Stomach (tissue), 9 donors: ENCODE data around the gene NHERF1. TPM values are rescaled to one million over a fixed set of nuclear protein-coding genes. Genes with fewer than 3 reads are reported as not detected.

ENCODE experiments used
- DNase-seq, 2 donors: peaks; one replicate each; pipeline versions ENCODE4 v3.0.0 to v3.0.0-alpha.2; 2013 to 2019
- H3K27ac ChIP-seq, 5 donors: fragments of 200-600 bp in 4 of 5; sonication (generic) in 4 of 5; one replicate each; pipeline ENCODE4 v1.5.1; 2013 to 2019; ENCODE audit warnings: mild to moderate bottlenecking in 1 of 5, moderate library complexity in 1 of 5
- H3K27me3 ChIP-seq, 3 donors: fragments of 200-600 bp; sonication (generic); one replicate each; pipeline ENCODE4 v1.5.1; 2017 to 2019; ENCODE audit warnings: mixed run types in 1 of 3
- H3K36me3 ChIP-seq, 4 donors: fragments of 200-600 bp; sonication (generic); 1 replicate in 3 of 4; 2 replicates in 1 of 4; pipeline ENCODE4 v1.5.1; 2016 to 2019
- H3K4me1 ChIP-seq, 4 donors: fragments of 200-600 bp; sonication (generic); one replicate each; pipeline ENCODE4 v1.5.1; 2016 to 2019
- H3K4me3 ChIP-seq, 4 donors: fragments of 200-600 bp; sonication (generic) in 3 of 4; one replicate each; pipeline ENCODE4 v1.5.1; 2016 to 2019; ENCODE audit warnings: mild to moderate bottlenecking in 1 of 4
- H3K9me3 ChIP-seq, 4 donors: fragments of 200-600 bp; sonication (generic); one replicate each; pipeline ENCODE4 v1.5.1; 2016 to 2019
- EP300 ChIP-seq: sonication (generic); formaldehyde crosslinking; IDR thresholded peaks from one replicate; pipeline ENCODE4 v1.6.1; 2017; ENCODE audit warnings: antibody characterized with exemption
- POLR2A ChIP-seq, 4 donors: fragments of 450-650 bp; IDR thresholded peaks; one replicate each; pipeline ENCODE4 v1.6.1; 2016; ENCODE audit warnings: antibody characterized with exemption in 4 of 4, control low read depth in 2 of 4, mild to moderate bottlenecking in 1 of 4, moderate library complexity in 1 of 4
- POLR2AphosphoS5 ChIP-seq, 3 donors: sonication (generic); formaldehyde crosslinking; IDR thresholded peaks; one replicate each; pipeline ENCODE4 v1.6.1; 2016; ENCODE audit warnings: antibody characterized with exemption in 3 of 3
- WGBS, 5 donors: extraction: QIAGEN DNeasy Blood & Tissue Kit in 3 of 5; methylation state at CpG; one replicate each; pipeline versions ENCODE4 v1.1.5 to v1.1.7; 2013 to 2018; 5-methylcytosine and 5-hydroxymethylcytosine counted together
- intact Hi-C: fragments of 100-400 bp; cut with DNase I; formaldehyde crosslinking; loops from one replicate; pipeline ENCODE4 v1.15.1; 2023; ENCODE audit warnings: low total_unique reads
- polyA plus RNA-seq, 3 donors: library from polyadenylated mRNA; stranded (reverse); fragments of 200-250 nt; gene quantifications; one replicate each; pipeline ENCODE4 v1.2.3, GENCODE V29; 2013
- total RNA-seq, 5 donors: library from RNA; depleted of rRNA; stranded (reverse); fragments of >200 nt; gene quantifications; one replicate each; pipeline versions ENCODE4 v1.1.0 to v1.2.3, GENCODE V29; 2014 to 2016
- TF ChIP-seq, protein P1 (sequence below), 7 experiments: fragments of 450-650 bp in 4 of 7; fragments of 200-600 bp in 3 of 7; sonication (generic) in 3 of 7; IDR thresholded peaks; one replicate each; pipeline ENCODE4 v1.5.1; 2016 to 2019; ENCODE audit warnings: antibody characterized with exemption in 7 of 7, control low read depth in 2 of 7, mild to moderate bottlenecking in 1 of 7
- donor health status: healthy with polysubstance abuse.
- donor health status: Bipolar disorder and iron deficiency.
- donor health status: healthy.

Gene NHERF1
- total and polyA plus RNA-seq, 8 donors, result 14.9 to 152 (median 82.4) TPM

DNA sequence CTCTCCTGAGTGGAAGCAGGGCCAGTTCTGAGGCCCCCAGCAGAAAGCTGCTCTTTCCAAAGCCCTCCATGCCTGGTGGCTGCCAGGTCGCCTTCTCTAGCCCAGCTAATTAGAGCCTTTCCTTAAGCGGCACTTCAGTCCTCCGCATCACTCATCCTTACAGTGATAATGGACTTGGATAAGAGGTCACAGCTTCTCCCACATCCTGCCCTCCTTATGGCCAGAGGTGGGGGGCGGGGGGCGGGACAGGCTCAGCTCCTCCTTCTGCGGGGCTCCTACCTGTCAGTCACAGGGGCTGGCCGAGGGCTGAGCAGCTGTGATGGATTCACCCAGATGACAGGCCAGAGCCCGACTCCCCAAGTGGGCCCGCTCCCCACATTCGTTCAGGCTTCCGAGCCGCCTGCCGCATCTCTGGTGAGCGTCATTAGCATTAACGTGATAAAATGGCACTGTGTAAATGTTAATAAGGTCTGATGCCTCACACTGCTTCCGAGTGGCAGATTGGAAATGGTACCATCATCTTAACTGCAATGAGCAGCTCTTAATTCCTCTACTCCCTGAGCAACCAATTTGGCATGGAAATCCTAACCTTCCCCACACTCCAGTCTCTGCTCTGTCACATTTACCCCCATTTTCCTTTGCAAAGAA is 70.0 kb downstream of the NHERF1 start:
- Histone ChIP-seq H3K9me3 (no peaks in the 10 kb centered on the region), H3K36me3 (peaks cover 0 to 57% (median 49%) of the 10 kb centered on the region in 4 donors), H3K27ac (no peak overlapping the region), H3K4me1 (peaks cover 0 to 15% (median 0%) of the 10 kb centered on the region in 4 donors), H3K27me3 (no peaks in the 10 kb centered on the region), H3K4me3 (no peak overlapping the region)
- 94 to 96% (median 95%) methylated on average over 16 of the region's 16 CpGs for WGBS, 5 donors
- intact Hi-C loops, result no loop called here
- no peak for DNase-seq
- TF ChIP-seq POLR2AphosphoS5 (IDR thresholded peaks at IDR 0.05), result no peak
- TF ChIP-seq, protein P1, sequence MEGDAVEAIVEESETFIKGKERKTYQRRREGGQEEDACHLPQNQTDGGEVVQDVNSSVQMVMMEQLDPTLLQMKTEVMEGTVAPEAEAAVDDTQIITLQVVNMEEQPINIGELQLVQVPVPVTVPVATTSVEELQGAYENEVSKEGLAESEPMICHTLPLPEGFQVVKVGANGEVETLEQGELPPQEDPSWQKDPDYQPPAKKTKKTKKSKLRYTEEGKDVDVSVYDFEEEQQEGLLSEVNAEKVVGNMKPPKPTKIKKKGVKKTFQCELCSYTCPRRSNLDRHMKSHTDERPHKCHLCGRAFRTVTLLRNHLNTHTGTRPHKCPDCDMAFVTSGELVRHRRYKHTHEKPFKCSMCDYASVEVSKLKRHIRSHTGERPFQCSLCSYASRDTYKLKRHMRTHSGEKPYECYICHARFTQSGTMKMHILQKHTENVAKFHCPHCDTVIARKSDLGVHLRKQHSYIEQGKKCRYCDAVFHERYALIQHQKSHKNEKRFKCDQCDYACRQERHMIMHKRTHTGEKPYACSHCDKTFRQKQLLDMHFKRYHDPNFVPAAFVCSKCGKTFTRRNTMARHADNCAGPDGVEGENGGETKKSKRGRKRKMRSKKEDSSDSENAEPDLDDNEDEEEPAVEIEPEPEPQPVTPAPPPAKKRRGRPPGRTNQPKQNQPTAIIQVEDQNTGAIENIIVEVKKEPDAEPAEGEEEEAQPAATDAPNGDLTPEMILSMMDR (IDR thresholded peaks at IDR 0.05), result no peak
- TF ChIP-seq POLR2A (IDR thresholded peaks at IDR 0.05), result no peak
- no peak for TF ChIP-seq EP300

Other genes with a start within 250 kb of the NHERF1 start
- not detected for gene CD300LB, start 217.2 kb upstream of the NHERF1 start, total RNA-seq
- gene CD300LB, start 217.2 kb upstream of the NHERF1 start, polyA plus RNA-seq, result under 1 TPM in 1 of 3 donors, not detected in 2; 0.25 TPM
- gene CD300C, start 202.5 kb upstream of the NHERF1 start, total RNA-seq, result 1 to 10 TPM in 1 of 5 donors, not detected in 4; 1.6 TPM
- under 1 TPM in 2 of 3 donors, not detected in 1; 0.13 to 0.75 TPM for gene CD300C, start 202.5 kb upstream of the NHERF1 start, polyA plus RNA-seq
- gene CD300H, start 181.1 kb upstream of the NHERF1 start, total RNA-seq, result not detected
- not detected for gene CD300H, start 181.1 kb upstream of the NHERF1 start, polyA plus RNA-seq
- gene CD300LD, start 156.3 kb upstream of the NHERF1 start, total RNA-seq, result not detected
- not detected for gene CD300LD, start 156.3 kb upstream of the NHERF1 start, polyA plus RNA-seq
- 1 to 10 TPM in 1 of 5 donors, under 1 TPM in 2, not detected in 2; 0.29 to 7.6 (median 0.73) TPM for gene CD300E, start 124.9 kb upstream of the NHERF1 start, total RNA-seq
- under 1 TPM in 2 of 3 donors, not detected in 1; 0.15 to 0.37 TPM for gene CD300E, start 124.9 kb upstream of the NHERF1 start, polyA plus RNA-seq
- 1 to 10 TPM in 1 of 5 donors, not detected in 4; 3.9 TPM for gene CD300LF, start 35.7 kb upstream of the NHERF1 start, total RNA-seq
- gene CD300LF, start 35.7 kb upstream of the NHERF1 start, polyA plus RNA-seq, result under 1 TPM in 2 of 3 donors, not detected in 1; 0.75 to 0.95 TPM
- 1 to 10 TPM in 2 of 5 donors, not detected in 3; 2.0 to 8.7 TPM for gene RAB37, start 11.4 kb upstream of the NHERF1 start, total RNA-seq
- 10 to 100 TPM in 1 of 3 donors, 1 to 10 TPM in 2; 2.0 to 42.9 (median 5.3) TPM for gene RAB37, start 11.4 kb upstream of the NHERF1 start, polyA plus RNA-seq
- 10 to 100 TPM; 15.8 to 33.5 (median 24.0) TPM for gene NAT9, start 27.7 kb downstream of the NHERF1 start, total RNA-seq
- gene NAT9, start 27.7 kb downstream of the NHERF1 start, polyA plus RNA-seq, result 10 to 100 TPM; 14.5 to 29.7 (median 19.7) TPM
- gene GRIN2C, start 111.3 kb downstream of the NHERF1 start, total RNA-seq, result under 1 TPM in 1 of 5 donors, not detected in 4; 0.55 TPM
- gene GRIN2C, start 111.3 kb downstream of the NHERF1 start, polyA plus RNA-seq, result under 1 TPM in 1 of 3 donors, not detected in 2; 0.33 TPM
- gene FDXR, start 124.4 kb downstream of the NHERF1 start, total RNA-seq, result 10 to 100 TPM in 3 of 5 donors, 1 to 10 TPM in 1, under 1 TPM in 1; 0.58 to 94.1 (median 15.4) TPM
- gene FDXR, start 124.4 kb downstream of the NHERF1 start, polyA plus RNA-seq, result 10 to 100 TPM in 2 of 3 donors, 1 to 10 TPM in 1; 8.6 to 21.1 (median 12.5) TPM
- 1 to 10 TPM in 1 of 5 donors, not detected in 4; 1.8 TPM for gene FADS6, start 145.0 kb downstream of the NHERF1 start, total RNA-seq
- gene FADS6, start 145.0 kb downstream of the NHERF1 start, polyA plus RNA-seq, result under 1 TPM in 1 of 3 donors, not detected in 2; 0.50 TPM
- under 1 TPM in 1 of 5 donors, not detected in 4; 0.18 TPM for gene USH1G, start 174.6 kb downstream of the NHERF1 start, total RNA-seq
- 1 to 10 TPM in 1 of 3 donors, not detected in 2; 1.0 TPM for gene USH1G, start 174.6 kb downstream of the NHERF1 start, polyA plus RNA-seq
- gene OTOP2, start 175.6 kb downstream of the NHERF1 start, total RNA-seq, result 1 to 10 TPM in 1 of 5 donors, not detected in 4; 3.2 TPM
- gene OTOP2, start 175.6 kb downstream of the NHERF1 start, polyA plus RNA-seq, result under 1 TPM in 1 of 3 donors, not detected in 2; 0.15 TPM
- gene OTOP3, start 187.3 kb downstream of the NHERF1 start, total RNA-seq, result under 1 TPM in 1 of 5 donors, not detected in 4; 0.18 TPM
- gene OTOP3, start 187.3 kb downstream of the NHERF1 start, polyA plus RNA-seq, result 1 to 10 TPM in 1 of 3 donors, not detected in 2; 2.6 TPM
- 100 to 1,000 TPM in 2 of 5 donors, 10 to 100 TPM in 3; 36.5 to 304 (median 94.5) TPM for gene HID1, start 224.1 kb downstream of the NHERF1 start, total RNA-seq
- 10 to 100 TPM; 52.7 to 85.2 (median 69.5) TPM for gene HID1, start 224.1 kb downstream of the NHERF1 start, polyA plus RNA-seq
- 10 to 100 TPM in 4 of 5 donors, 1 to 10 TPM in 1; 4.8 to 78.8 (median 11.7) TPM for gene CDR2L, start 239.0 kb downstream of the NHERF1 start, total RNA-seq
- gene CDR2L, start 239.0 kb downstream of the NHERF1 start, polyA plus RNA-seq, result 10 to 100 TPM in 1 of 3 donors, 1 to 10 TPM in 2; 4.4 to 18.9 (median 6.1) TPM